HG02623 (cell line): ENCODE data around the gene MFAP3L.
"Not testable (repeated sequence)": the region's sequence is repeated elsewhere in the genome, so short reads cannot be mapped to it uniquely, and the experiment has no call there.

Experiments
- ATAC-seq: cut with Tn5 transposase; IDR thresholded peaks from one replicate; pipeline ENCODE4 v1.9.1; 2021; ENCODE audit warnings: moderate library complexity; ENCODE audit not compliant: unreplicated experiment

Gene MFAP3L

GRCh38 chr4:169945636-169946035, 80.6 kb downstream of the MFAP3L start:
- no peak for ATAC-seq

GRCh38 chr4:169943601-169944000, 82.6 kb downstream of the MFAP3L start:
- ATAC-seq, result not testable (repeated sequence)

- no peak for ATAC-seq
These were observed 85.1 kb downstream of the MFAP3L start for GRCh38 chr4:169941141-169941540.

- no peak for ATAC-seq
These were observed 85.7 kb downstream of the MFAP3L start for GRCh38 chr4:169940460-169940859.
